GM18520 (cell line): ENCODE measurements around the gene SETDB1.
A peak's percentile ranks its signal among the peaks of the same experiment; 100 is the strongest.
"Not testable (repeated sequence)": the region's sequence is repeated elsewhere in the genome, so short reads cannot be mapped to it uniquely, and the experiment has no call there.

Experiments
- ATAC-seq: cut with Tn5 transposase; IDR thresholded peaks from one replicate; pipeline ENCODE4 v1.9.1; 2021; ENCODE audit not compliant: unreplicated experiment

Gene SETDB1

GRCh38 chr1:150928775-150929174, 2.6 kb downstream of the SETDB1 start:
- ATAC-seq, result not testable (repeated sequence)

- ATAC-seq, result no peak
Observed at GRCh38 chr1:150931773-150932172, 5.6 kb downstream of the SETDB1 start.

- ATAC-seq, result no peak
Observed at GRCh38 chr1:150944856-150945255, 18.7 kb downstream of the SETDB1 start.

- no peak for ATAC-seq
Observed at GRCh38 chr1:150954708-150955107, 28.5 kb downstream of the SETDB1 start.

GRCh38 chr1:150955280-150955679, 29.1 kb downstream of the SETDB1 start:
- ATAC-seq, result no peak

GRCh38 chr1:150957666-150958065, 31.5 kb downstream of the SETDB1 start:
- ATAC-seq, result no peak

GRCh38 chr1:150960646-150961045, 34.5 kb downstream of the SETDB1 start:
- ATAC-seq, result no peak

GRCh38 chr1:150961756-150962155, 35.6 kb downstream of the SETDB1 start:
- no peak for ATAC-seq

GRCh38 chr1:150963321-150964163, 37.4 kb downstream of the SETDB1 start:
- ATAC-seq, result no peak

- ATAC-seq, result no peak
Observed at GRCh38 chr1:150964164-150964489, 38.0 kb downstream of the SETDB1 start.

GRCh38 chr1:150965605-150966004, 39.4 kb downstream of the SETDB1 start:
- no peak for ATAC-seq

- no peak for ATAC-seq
Observed at GRCh38 chr1:150966011-150966410, 39.8 kb downstream of the SETDB1 start.

GRCh38 chr1:150967936-150968335, 41.8 kb downstream of the SETDB1 start:
- no peak for ATAC-seq

GRCh38 chr1:150968491-150968890, 42.3 kb downstream of the SETDB1 start:
- no peak for ATAC-seq

- no peak for ATAC-seq
Observed at GRCh38 chr1:150969626-150970025, 43.5 kb downstream of the SETDB1 start.

- no peak for ATAC-seq
Observed at GRCh38 chr1:150970808-150971582, 44.8 kb downstream of the SETDB1 start.

GRCh38 chr1:150971583-150972416, 45.6 kb downstream of the SETDB1 start:
- ATAC-seq, result no peak

GRCh38 chr1:150972417-150972940, 46.3 kb downstream of the SETDB1 start:
- ATAC-seq, result no peak

- ATAC-seq, result no peak
Observed at GRCh38 chr1:150973258-150973835, 47.2 kb downstream of the SETDB1 start.

- ATAC-seq, result peak; percentile 17
Observed at GRCh38 chr1:150973836-150974579, 47.8 kb downstream of the SETDB1 start.
